WTC11 (cell line): ENCODE measurements around the gene ETFB. TPM values are rescaled to one million over a fixed set of nuclear protein-coding genes. Genes with fewer than 3 reads are reported as not detected.

Experiments
- ATAC-seq: fragments of 200-7000 bp; cut with Tn5 transposase; 2 replicates; pipeline ENCODE4 v1.10.0; 2021; ENCODE audit warnings: mild to moderate bottlenecking, moderate library complexity
- CTCF ChIA-PET: fragments of 300-600 bp; sonication (Branson Sonifier 250); formaldehyde crosslinking; loops from one replicate; lab custom pipeline; 2021; ENCODE audit warnings: antibody characterized with exemption; lab: Charles Lee
- POLR2A ChIA-PET: fragments of 350-600 bp; sonication (Branson Sonifier 250); formaldehyde crosslinking; loops from one replicate; lab custom pipeline; 2021; ENCODE audit warnings: antibody characterized with exemption; lab: Charles Lee
- DNase-seq: peaks from one replicate; pipeline ENCODE4 v3.0.0; 2021; ENCODE audit warnings: low spot score
- H3K27ac Mint-ChIP-seq: 2 replicates; pipeline ENCODE4 v1.8.0; 2021; ENCODE audit warnings: mixed read lengths
- H3K27me3 Mint-ChIP-seq: 2 replicates; pipeline ENCODE4 v1.8.0; 2021; ENCODE audit warnings: low read depth, mild to moderate bottlenecking, moderate library complexity, mixed read lengths
- H3K36me3 Mint-ChIP-seq: 2 replicates; pipeline ENCODE4 v1.8.0; 2021; ENCODE audit warnings: mixed read lengths
- H3K4me1 Mint-ChIP-seq: 2 replicates; pipeline ENCODE4 v1.8.0; 2022; ENCODE audit warnings: mixed read lengths
- H3K4me3 Mint-ChIP-seq: 2 replicates; pipeline ENCODE4 v1.8.0; 2021; ENCODE audit warnings: mild to moderate bottlenecking, moderate library complexity, mixed read lengths
- H3K9me3 Mint-ChIP-seq: 2 replicates; pipeline ENCODE4 v1.8.0; 2021; ENCODE audit warnings: mixed read lengths
- CREB1 ChIP-seq: sonication (generic); formaldehyde crosslinking; IDR thresholded peaks from 2 replicates; pipeline ENCODE4 v1.8.0; 2023; ENCODE audit warnings: mild to moderate bottlenecking, missing genetic modification reagents
- NR1H2 ChIP-seq: sonication (generic); formaldehyde crosslinking; IDR thresholded peaks from 2 replicates; pipeline ENCODE4 v1.9.0; 2021; ENCODE audit warnings: mild to moderate bottlenecking, moderate library complexity, missing genetic modification reagents
- NR3C1 ChIP-seq: sonication (generic); formaldehyde crosslinking; conservative IDR thresholded peaks from 2 replicates; pipeline ENCODE4 v1.8.1; 2023; ENCODE audit warnings: low read depth, mild to moderate bottlenecking, missing genetic modification reagents
- SOX15 ChIP-seq: fragments of 250-450 bp; sonication (Bioruptor Pico); IDR thresholded peaks from 2 replicates; pipeline ENCODE4 v1.9.0; 2021; ENCODE audit warnings: mild to moderate bottlenecking
- total RNA-seq: library from RNA; stranded (reverse); gene quantifications from 3 replicates; pipeline ENCODE4 v1.2.3, GENCODE V29; 2021
- TF ChIP-seq, protein P1 (sequence below): sonication (generic); formaldehyde crosslinking; IDR thresholded peaks from 2 replicates; pipeline ENCODE4 v1.8.1; 2022; ENCODE audit warnings: mild to moderate bottlenecking, missing genetic modification reagents, moderate library complexity, borderline replicate concordance
- TF ChIP-seq, protein P2 (sequence below): sonication (generic); formaldehyde crosslinking; IDR thresholded peaks from 2 replicates; pipeline ENCODE4 v1.8.1; 2023; ENCODE audit warnings: mild to moderate bottlenecking, moderate library complexity, missing genetic modification reagents
- TF ChIP-seq, protein P3 (sequence below): sonication (generic); formaldehyde crosslinking; IDR thresholded peaks from 2 replicates; pipeline ENCODE4 v1.8.0; 2022; ENCODE audit warnings: missing genetic modification reagents
- TF ChIP-seq, protein P4 (sequence below): sonication (generic); formaldehyde crosslinking; conservative IDR thresholded peaks from 2 replicates; pipeline ENCODE4 v1.8.1; 2023; ENCODE audit warnings: mild to moderate bottlenecking, low read depth, missing genetic modification reagents, moderate library complexity
- TF ChIP-seq, protein P5 (sequence below): fragments of 250-450 bp; sonication (Bioruptor Pico); conservative IDR thresholded peaks from 2 replicates; pipeline ENCODE4 v1.9.0; 2021; ENCODE audit warnings: mild to moderate bottlenecking
- TF ChIP-seq, protein P6 (sequence below): sonication (generic); formaldehyde crosslinking; IDR thresholded peaks from 2 replicates; pipeline ENCODE4 v1.8.0; 2023; ENCODE audit warnings: mild to moderate bottlenecking, missing genetic modification reagents
- TF ChIP-seq, protein P7 (sequence below): sonication (generic); formaldehyde crosslinking; IDR thresholded peaks from 2 replicates; pipeline ENCODE4 v1.8.1; 2023; ENCODE audit warnings: mild to moderate bottlenecking, missing genetic modification reagents

Gene ETFB
- total RNA-seq, 1 experiment from 2014 or later: 60.6 TPM

DNA sequence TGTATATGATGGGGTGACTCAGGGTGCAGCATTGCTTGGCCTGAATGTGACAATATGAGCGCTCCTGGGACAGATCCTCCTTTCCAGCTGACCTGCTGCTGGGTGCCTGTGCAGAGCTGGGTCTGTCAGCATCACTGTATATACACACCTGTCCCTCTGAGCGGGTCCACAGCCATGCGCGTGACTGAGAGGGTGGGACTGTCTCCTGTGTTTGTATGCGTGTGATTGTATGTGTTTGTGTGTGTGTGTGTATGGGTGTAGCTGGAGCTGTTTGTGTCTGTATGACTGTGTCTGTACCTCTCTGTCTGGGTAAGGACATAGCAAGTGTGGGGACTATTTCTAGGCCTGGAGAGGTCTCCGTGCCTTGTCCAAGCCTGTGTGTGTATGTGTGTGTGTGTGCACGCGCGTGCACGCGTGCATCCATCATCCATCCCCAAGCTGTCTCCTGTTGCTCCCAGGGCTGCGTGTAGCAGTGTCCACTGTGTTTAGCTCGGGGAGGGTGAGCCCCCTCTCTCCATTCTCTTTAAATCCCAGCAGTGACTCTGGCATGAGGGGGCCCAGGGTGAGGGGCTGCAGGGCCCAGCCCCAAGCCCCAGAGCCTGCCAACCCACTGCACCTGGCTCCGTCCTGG is 46.4 kb downstream of the ETFB start (continued):
- TF ChIP-seq, protein P1, sequence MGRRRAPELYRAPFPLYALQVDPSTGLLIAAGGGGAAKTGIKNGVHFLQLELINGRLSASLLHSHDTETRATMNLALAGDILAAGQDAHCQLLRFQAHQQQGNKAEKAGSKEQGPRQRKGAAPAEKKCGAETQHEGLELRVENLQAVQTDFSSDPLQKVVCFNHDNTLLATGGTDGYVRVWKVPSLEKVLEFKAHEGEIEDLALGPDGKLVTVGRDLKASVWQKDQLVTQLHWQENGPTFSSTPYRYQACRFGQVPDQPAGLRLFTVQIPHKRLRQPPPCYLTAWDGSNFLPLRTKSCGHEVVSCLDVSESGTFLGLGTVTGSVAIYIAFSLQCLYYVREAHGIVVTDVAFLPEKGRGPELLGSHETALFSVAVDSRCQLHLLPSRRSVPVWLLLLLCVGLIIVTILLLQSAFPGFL: no peak

DNA sequence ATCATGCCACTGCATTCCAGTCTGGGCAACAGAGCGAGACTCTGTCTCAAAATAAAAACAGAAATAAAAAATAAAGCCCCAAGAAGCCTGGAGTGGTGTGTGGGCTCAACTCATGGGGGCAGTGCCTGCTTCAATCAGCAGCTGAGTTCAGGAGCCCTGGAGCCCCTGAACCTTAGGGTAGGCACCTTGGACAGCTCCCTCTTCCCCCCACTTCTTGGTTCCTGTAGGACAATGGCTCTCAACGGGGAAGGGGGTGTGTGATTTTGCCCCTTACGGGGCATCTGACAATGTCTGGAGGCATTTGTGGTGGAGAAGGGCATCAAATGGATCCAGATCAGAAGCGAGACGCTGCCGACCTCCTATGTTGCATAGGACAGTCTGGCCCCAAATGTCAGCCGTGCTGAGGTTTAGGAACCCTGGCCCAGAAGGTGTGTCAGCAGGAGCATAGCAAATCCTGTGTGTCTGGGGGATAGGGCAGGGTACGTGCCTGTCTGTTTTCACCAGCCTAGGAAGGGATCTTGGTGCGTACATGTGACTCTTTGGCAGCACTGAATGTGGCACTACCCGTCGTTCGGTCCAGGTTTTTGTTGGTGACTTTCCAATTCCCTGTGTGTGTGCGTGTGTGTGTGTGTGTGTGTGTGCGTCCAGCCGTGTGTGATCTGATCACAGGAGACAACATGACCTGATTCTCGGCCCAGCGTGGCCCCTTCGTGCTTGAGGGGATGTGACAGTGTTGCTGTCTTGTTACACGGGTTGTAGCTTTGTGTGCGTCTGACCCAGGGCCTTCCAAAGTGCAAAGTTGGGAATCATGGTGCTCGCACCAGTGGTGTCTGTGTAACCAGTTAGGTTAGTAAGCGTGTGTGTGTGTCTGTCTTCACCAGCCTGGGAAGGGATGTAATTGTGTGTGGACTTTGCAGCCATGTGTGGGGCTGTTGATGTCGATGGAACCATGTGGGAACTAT is 47.2 kb downstream of the ETFB start:
- Mint-ChIP-seq H3K27ac (no peak overlapping the region), H3K4me1 (peaks cover 15% of the 10 kb centered on the region), H3K27me3 (peaks cover 9% of the 10 kb centered on the region), H3K4me3 (no peak overlapping the region), H3K9me3 (peaks cover 8% of the 10 kb centered on the region), H3K36me3 (peaks cover 15% of the 10 kb centered on the region)
- ChIA-PET POLR2A (no interaction called here), CTCF (interaction anchor here (0.9 to 1.1 kb wide), 2 partner anchors 60 to 103 kb away, joined by 3 to 6 read pairs; no protein-coding TSS in a partner anchor)
- DNase-seq (no peak), ATAC-seq (peak; percentile 38)
- TF ChIP-seq, protein P2, sequence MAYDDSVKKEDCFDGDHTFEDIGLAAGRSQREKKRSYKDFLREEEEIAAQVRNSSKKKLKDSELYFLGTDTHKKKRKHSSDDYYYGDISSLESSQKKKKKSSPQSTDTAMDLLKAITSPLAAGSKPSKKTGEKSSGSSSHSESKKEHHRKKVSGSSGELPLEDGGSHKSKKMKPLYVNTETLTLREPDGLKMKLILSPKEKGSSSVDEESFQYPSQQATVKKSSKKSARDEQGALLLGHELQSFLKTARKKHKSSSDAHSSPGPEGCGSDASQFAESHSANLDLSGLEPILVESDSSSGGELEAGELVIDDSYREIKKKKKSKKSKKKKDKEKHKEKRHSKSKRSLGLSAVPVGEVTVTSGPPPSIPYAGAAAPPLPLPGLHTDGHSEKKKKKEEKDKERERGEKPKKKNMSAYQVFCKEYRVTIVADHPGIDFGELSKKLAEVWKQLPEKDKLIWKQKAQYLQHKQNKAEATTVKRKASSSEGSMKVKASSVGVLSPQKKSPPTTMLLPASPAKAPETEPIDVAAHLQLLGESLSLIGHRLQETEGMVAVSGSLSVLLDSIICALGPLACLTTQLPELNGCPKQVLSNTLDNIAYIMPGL (CRISPR knock-in tag): no peak
- TF ChIP-seq NR3C1 (CRISPR knock-in tag) (no peak), SOX15 (CRISPR knock-in tag) (no peak)
- TF ChIP-seq, protein P3, sequence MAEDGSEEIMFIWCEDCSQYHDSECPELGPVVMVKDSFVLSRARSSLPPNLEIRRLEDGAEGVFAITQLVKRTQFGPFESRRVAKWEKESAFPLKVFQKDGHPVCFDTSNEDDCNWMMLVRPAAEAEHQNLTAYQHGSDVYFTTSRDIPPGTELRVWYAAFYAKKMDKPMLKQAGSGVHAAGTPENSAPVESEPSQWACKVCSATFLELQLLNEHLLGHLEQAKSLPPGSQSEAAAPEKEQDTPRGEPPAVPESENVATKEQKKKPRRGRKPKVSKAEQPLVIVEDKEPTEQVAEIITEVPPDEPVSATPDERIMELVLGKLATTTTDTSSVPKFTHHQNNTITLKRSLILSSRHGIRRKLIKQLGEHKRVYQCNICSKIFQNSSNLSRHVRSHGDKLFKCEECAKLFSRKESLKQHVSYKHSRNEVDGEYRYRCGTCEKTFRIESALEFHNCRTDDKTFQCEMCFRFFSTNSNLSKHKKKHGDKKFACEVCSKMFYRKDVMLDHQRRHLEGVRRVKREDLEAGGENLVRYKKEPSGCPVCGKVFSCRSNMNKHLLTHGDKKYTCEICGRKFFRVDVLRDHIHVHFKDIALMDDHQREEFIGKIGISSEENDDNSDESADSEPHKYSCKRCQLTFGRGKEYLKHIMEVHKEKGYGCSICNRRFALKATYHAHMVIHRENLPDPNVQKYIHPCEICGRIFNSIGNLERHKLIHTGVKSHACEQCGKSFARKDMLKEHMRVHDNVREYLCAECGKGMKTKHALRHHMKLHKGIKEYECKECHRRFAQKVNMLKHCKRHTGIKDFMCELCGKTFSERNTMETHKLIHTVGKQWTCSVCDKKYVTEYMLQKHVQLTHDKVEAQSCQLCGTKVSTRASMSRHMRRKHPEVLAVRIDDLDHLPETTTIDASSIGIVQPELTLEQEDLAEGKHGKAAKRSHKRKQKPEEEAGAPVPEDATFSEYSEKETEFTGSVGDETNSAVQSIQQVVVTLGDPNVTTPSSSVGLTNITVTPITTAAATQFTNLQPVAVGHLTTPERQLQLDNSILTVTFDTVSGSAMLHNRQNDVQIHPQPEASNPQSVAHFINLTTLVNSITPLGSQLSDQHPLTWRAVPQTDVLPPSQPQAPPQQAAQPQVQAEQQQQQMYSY (CRISPR knock-in tag): no peak

DNA sequence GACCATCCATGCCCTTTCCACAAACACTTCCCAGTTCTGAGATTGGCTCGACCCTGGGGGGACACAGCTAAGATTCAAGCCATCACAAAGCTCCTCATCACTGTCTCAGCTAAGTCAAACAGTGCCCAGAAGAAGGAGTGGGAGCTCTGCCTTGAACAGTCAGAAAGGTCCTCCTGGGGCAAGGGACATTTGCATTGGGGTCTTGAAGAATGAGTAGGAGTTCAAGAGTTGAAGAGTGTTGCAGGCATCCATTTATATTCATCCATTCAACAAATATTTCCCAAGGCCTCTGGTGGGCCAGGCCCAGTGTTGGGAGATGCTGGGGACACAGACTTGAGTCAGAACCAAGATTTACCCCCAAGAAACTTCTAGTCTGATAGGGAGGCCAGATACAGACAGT is 48.2 kb downstream of the ETFB start:
- Mint-ChIP-seq H3K36me3 (peaks cover 10% of the 10 kb centered on the region), H3K27me3 (peaks cover 6% of the 10 kb centered on the region; the same call in 1 of the 2 replicates), H3K4me1 (peaks cover 21% of the 10 kb centered on the region), H3K27ac (no peak overlapping the region), H3K9me3 (peaks cover 8% of the 10 kb centered on the region), H3K4me3 (no peak overlapping the region)
- ChIA-PET POLR2A (no interaction called here), CTCF (interaction anchor here (0.9 to 1.1 kb wide), 2 partner anchors 59 to 104 kb away, joined by 3 to 6 read pairs; no protein-coding TSS in a partner anchor)
- ATAC-seq: no peak
- DNase-seq: no peak
- TF ChIP-seq, protein P4, sequence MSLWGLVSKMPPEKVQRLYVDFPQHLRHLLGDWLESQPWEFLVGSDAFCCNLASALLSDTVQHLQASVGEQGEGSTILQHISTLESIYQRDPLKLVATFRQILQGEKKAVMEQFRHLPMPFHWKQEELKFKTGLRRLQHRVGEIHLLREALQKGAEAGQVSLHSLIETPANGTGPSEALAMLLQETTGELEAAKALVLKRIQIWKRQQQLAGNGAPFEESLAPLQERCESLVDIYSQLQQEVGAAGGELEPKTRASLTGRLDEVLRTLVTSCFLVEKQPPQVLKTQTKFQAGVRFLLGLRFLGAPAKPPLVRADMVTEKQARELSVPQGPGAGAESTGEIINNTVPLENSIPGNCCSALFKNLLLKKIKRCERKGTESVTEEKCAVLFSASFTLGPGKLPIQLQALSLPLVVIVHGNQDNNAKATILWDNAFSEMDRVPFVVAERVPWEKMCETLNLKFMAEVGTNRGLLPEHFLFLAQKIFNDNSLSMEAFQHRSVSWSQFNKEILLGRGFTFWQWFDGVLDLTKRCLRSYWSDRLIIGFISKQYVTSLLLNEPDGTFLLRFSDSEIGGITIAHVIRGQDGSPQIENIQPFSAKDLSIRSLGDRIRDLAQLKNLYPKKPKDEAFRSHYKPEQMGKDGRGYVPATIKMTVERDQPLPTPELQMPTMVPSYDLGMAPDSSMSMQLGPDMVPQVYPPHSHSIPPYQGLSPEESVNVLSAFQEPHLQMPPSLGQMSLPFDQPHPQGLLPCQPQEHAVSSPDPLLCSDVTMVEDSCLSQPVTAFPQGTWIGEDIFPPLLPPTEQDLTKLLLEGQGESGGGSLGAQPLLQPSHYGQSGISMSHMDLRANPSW (CRISPR knock-in tag): no peak
- TF ChIP-seq, protein P5, sequence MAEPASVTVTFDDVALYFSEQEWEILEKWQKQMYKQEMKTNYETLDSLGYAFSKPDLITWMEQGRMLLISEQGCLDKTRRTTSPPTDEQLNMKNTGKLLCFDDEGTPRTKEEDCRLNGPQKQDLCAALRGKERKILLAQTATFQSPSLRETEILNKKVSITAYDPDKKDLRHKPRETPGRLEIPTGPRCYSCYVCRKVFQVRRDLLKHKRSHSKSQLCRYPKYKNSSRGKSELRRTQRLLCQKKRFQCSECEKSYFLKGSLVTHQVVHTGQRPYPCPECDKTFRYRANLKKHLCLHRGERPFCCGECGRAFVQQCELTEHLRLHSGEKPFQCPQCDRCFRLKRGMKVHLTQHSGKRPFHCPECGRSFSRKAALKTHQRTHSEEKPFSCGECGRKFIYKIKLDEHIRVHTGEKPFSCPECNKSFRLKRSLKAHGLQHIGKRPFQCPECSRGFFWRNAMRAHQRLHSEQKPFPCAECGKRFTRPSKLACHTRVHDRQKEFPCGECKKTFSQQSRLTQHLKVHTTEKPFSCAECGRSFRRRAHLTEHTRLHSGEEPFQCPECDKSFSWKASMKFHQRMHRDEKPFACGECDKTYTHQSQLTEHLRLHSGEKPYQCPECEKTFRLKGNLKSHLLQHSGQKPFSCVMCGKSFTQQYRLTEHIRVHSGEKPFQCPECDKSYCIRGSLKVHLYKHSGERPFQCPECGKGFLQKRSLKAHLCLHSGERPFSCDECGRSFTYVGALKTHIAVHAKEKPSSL (CRISPR knock-in tag): no peak
- TF ChIP-seq, protein P6, sequence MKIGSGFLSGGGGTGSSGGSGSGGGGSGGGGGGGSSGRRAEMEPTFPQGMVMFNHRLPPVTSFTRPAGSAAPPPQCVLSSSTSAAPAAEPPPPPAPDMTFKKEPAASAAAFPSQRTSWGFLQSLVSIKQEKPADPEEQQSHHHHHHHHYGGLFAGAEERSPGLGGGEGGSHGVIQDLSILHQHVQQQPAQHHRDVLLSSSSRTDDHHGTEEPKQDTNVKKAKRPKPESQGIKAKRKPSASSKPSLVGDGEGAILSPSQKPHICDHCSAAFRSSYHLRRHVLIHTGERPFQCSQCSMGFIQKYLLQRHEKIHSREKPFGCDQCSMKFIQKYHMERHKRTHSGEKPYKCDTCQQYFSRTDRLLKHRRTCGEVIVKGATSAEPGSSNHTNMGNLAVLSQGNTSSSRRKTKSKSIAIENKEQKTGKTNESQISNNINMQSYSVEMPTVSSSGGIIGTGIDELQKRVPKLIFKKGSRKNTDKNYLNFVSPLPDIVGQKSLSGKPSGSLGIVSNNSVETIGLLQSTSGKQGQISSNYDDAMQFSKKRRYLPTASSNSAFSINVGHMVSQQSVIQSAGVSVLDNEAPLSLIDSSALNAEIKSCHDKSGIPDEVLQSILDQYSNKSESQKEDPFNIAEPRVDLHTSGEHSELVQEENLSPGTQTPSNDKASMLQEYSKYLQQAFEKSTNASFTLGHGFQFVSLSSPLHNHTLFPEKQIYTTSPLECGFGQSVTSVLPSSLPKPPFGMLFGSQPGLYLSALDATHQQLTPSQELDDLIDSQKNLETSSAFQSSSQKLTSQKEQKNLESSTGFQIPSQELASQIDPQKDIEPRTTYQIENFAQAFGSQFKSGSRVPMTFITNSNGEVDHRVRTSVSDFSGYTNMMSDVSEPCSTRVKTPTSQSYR (CRISPR knock-in tag): no peak
- TF ChIP-seq, protein P7, sequence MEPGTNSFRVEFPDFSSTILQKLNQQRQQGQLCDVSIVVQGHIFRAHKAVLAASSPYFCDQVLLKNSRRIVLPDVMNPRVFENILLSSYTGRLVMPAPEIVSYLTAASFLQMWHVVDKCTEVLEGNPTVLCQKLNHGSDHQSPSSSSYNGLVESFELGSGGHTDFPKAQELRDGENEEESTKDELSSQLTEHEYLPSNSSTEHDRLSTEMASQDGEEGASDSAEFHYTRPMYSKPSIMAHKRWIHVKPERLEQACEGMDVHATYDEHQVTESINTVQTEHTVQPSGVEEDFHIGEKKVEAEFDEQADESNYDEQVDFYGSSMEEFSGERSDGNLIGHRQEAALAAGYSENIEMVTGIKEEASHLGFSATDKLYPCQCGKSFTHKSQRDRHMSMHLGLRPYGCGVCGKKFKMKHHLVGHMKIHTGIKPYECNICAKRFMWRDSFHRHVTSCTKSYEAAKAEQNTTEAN (CRISPR knock-in tag): no peak
- TF ChIP-seq CREB1 (CRISPR knock-in tag) (no peak), NR1H2 (CRISPR knock-in tag) (no peak)
